B cell (primary cell): ENCODE data around the gene LMAN2.

Source experiments
- EZH2 ChIP-seq: IDR thresholded peaks from 2 replicates; pipeline ENCODE4 v1.6.1; 2012; ENCODE audit warnings: borderline replicate concordance, low read depth, mild to moderate bottlenecking, moderate library complexity, low read length; ENCODE audit not compliant: insufficient read depth, poor library complexity, severe bottlenecking
- TF ChIP-seq, protein P1 (sequence below): fragments of 200-600 bp; IDR thresholded peaks from one replicate; pipeline ENCODE4 v1.8.0; 2022; ENCODE audit warnings: antibody characterized with exemption, mild to moderate bottlenecking

DNA sequence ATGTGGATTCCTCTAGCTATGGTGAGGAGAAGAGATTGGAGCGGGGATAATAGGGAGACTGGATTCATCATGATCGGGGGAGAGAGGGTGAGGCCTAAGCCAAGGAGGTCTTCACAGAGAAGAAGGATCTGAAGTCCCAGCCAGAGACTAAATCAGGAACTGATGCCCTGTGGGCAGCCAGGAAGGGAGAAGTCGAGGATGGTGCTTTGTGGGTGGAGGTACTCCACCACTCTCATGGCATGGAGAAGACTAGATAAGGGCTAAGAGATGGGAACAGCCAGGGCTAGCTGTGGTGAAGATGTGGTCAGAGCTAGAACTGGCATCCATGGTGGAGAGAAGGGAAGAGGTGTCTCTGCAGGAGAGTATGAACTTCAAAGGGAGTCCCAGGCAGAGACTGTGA, 3.2 kb upstream of the LMAN2 start:
- TF ChIP-seq, protein P1, sequence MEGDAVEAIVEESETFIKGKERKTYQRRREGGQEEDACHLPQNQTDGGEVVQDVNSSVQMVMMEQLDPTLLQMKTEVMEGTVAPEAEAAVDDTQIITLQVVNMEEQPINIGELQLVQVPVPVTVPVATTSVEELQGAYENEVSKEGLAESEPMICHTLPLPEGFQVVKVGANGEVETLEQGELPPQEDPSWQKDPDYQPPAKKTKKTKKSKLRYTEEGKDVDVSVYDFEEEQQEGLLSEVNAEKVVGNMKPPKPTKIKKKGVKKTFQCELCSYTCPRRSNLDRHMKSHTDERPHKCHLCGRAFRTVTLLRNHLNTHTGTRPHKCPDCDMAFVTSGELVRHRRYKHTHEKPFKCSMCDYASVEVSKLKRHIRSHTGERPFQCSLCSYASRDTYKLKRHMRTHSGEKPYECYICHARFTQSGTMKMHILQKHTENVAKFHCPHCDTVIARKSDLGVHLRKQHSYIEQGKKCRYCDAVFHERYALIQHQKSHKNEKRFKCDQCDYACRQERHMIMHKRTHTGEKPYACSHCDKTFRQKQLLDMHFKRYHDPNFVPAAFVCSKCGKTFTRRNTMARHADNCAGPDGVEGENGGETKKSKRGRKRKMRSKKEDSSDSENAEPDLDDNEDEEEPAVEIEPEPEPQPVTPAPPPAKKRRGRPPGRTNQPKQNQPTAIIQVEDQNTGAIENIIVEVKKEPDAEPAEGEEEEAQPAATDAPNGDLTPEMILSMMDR = no peak
- TF ChIP-seq EZH2 = no peak
